ENCODE results near the gene CHRM4.

GRCh38 chr11:46336563-46337180, 54.9 kb downstream of the CHRM4 start:
- TF ChIP-seq POLR2A (IDR thresholded peaks at IDR 0.05; ENCODE audit: low read depth, low read length) (no peak), TAF1 (IDR thresholded peaks at IDR 0.05; ENCODE audit: low read depth, low read length) (no peak), POLR2AphosphoS5 (IDR thresholded peaks at IDR 0.05; ENCODE audit: low read depth, low read length) (no peak), PAX5 (IDR thresholded peaks at IDR 0.05; ENCODE audit: insufficient read depth, low read length, severe bottlenecking) (no peak)

All from GM12891 (cell line).